Esophagus muscularis mucosa (tissue), 4 donors: ENCODE data around the gene GPC1. TPM values are rescaled to one million over a fixed set of nuclear protein-coding genes. Genes with fewer than 3 reads are reported as not detected.

Source experiments
- DNase-seq: peaks from one replicate; pipeline ENCODE4 v3.0.0-alpha.2; 2017; ENCODE audit errors: extremely low spot score
- H3K27ac ChIP-seq, 4 donors: fragments of 200-600 bp; sonication (generic); replicated peaks in 1 of 4; 1 replicate in 3 of 4; 2 replicates in 1 of 4; pipeline ENCODE4 v1.5.1; 2016 to 2019; ENCODE audit warnings: mild to moderate bottlenecking in 1 of 4
- H3K27me3 ChIP-seq, 4 donors: fragments of 200-600 bp; sonication (generic); one replicate each; pipeline versions ENCODE4 v1.5.1 to v1.6.0; 2016 to 2019
- H3K36me3 ChIP-seq, 4 donors: fragments of 200-600 bp; sonication (generic); one replicate each; pipeline ENCODE4 v1.5.1; 2016 to 2019
- H3K4me1 ChIP-seq, 4 donors: fragments of 200-600 bp; sonication (generic); one replicate each; pipeline ENCODE4 v1.5.1; 2016 to 2019
- H3K4me3 ChIP-seq, 4 donors: fragments of 200-600 bp; sonication (generic); 1 replicate in 2 of 4; 2 replicates in 2 of 4; pipeline ENCODE4 v1.5.1; 2016 to 2019; ENCODE audit warnings: mild to moderate bottlenecking in 4 of 4, moderate library complexity in 1 of 4
- H3K9me3 ChIP-seq, 4 donors: fragments of 200-600 bp; sonication (generic); 1 replicate in 3 of 4; 2 replicates in 1 of 4; pipeline ENCODE4 v1.5.1; 2016 to 2019
- CTCF ChIP-seq, 3 experiments: fragments of 200-600 bp in 2 of 3; fragments of 450-650 bp in 1 of 3; sonication (generic) in 2 of 3; IDR thresholded peaks; one replicate each; pipeline ENCODE4 v1.5.1; 2017 to 2019; ENCODE audit warnings: antibody characterized with exemption in 3 of 3, mild to moderate bottlenecking in 2 of 3, moderate library complexity in 1 of 3
- EP300 ChIP-seq: sonication (generic); formaldehyde crosslinking; IDR thresholded peaks from one replicate; pipeline ENCODE4 v1.6.1; 2017; ENCODE audit warnings: antibody characterized with exemption
- POLR2A ChIP-seq: fragments of 450-650 bp; IDR thresholded peaks from one replicate; pipeline ENCODE4 v1.6.1; 2017; ENCODE audit warnings: antibody characterized with exemption, moderate library complexity, mild to moderate bottlenecking, low read depth
- POLR2AphosphoS5 ChIP-seq, 2 donors: sonication (generic); formaldehyde crosslinking; IDR thresholded peaks; one replicate each; pipeline ENCODE4 v1.6.1; 2017; ENCODE audit warnings: antibody characterized with exemption in 2 of 2
- WGBS: methylation state at CpG from one replicate; pipeline ENCODE4 v1.1.5; 2018; 5-methylcytosine and 5-hydroxymethylcytosine counted together
- intact Hi-C: fragments of 100-400 bp; cut with DNase I; formaldehyde crosslinking; loops from one replicate; pipeline ENCODE4 v1.15.1; 2023
- total RNA-seq, 4 donors: library from RNA; depleted of rRNA; stranded (reverse); fragments of >200 nt; gene quantifications; one replicate each; pipeline versions ENCODE4 v1.1.0 to v1.2.1, GENCODE V29; 2016

GPC1 gene
- total RNA-seq, 4 donors from 2014 or later, result 29.1 to 71.5 (median 41.8) TPM

GRCh38 chr2:240418311-240418710, 17.2 kb upstream of the GPC1 start:
- Histone ChIP-seq H3K9me3 (peaks cover 0 to 25% (median 17%) of the 10 kb centered on the region in 4 donors), H3K4me3 (no peak overlapping the region), H3K27me3 (peaks cover 0 to 2% (median 0%) of the 10 kb centered on the region in 4 donors), H3K36me3 (no peaks in the 10 kb centered on the region), H3K27ac (no peak overlapping the region), H3K4me1 (no peaks in the 10 kb centered on the region)
- TF ChIP-seq CTCF (IDR thresholded peaks at IDR 0.05) (no peak), POLR2A (no peak), EP300 (no peak), POLR2AphosphoS5 (IDR thresholded peaks at IDR 0.05) (no peak)
- intact Hi-C loops, result no loop called here
- DNase-seq, result no peak
- WGBS, result 88% methylated on average over 1 of the region's 1 CpG

- H3K27me3 ChIP-seq, result no peaks in the 10 kb centered on the region
- no peaks in the 10 kb centered on the region for H3K4me1 ChIP-seq
- intact Hi-C loops, result no loop called here
- no peak for DNase-seq
- 100% methylated on average over 3 of the region's 7 CpGs for WGBS
- TF ChIP-seq EP300 (no peak), POLR2AphosphoS5 (IDR thresholded peaks at IDR 0.05) (no peak), POLR2A (no peak), CTCF (IDR thresholded peaks at IDR 0.05) (no peak)
- H3K9me3 ChIP-seq, result peaks cover 0 to 25% (median 17%) of the 10 kb centered on the region in 4 donors
- H3K36me3 ChIP-seq, result no peaks in the 10 kb centered on the region
- H3K27ac ChIP-seq, result no peak overlapping the region
- H3K4me3 ChIP-seq, result no peak overlapping the region
Measured at GRCh38 chr2:240419271-240419670, 16.2 kb upstream of the GPC1 start.

DNA sequence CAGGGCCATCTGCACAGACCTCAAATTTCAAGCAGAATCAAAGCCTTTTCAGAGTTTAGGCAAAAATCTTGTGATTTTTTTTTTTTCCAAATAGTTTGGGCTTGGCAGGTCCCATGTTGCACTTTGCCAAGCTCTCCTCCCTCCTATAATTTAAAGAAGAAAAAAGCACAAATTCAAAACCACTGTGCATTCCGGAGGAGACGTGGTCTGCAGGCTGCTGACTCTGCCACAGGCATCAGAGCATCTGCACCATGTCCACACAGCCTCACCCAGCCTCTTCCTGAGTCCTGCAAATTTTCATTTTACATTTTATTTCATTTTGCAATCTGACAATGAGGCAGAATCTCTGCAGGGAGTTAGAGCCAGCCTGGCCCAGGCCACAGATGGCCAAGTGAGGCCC, 15.7 kb upstream of the GPC1 start:
- no peaks in the 10 kb centered on the region for H3K4me1 ChIP-seq
- WGBS, result 76% methylated on average over 2 of the region's 2 CpGs
- no peaks in the 10 kb centered on the region for H3K27me3 ChIP-seq
- intact Hi-C loops, result no loop called here
- H3K27ac ChIP-seq, result no peak overlapping the region
- no peaks in the 10 kb centered on the region for H3K36me3 ChIP-seq
- no peak for DNase-seq
- TF ChIP-seq POLR2AphosphoS5 (IDR thresholded peaks at IDR 0.05) (no peak), POLR2A (no peak)
- no peak overlapping the region for H3K4me3 ChIP-seq
- H3K9me3 ChIP-seq, result peaks cover 0 to 25% (median 17%) of the 10 kb centered on the region in 4 donors

- Histone ChIP-seq H3K4me1 (no peaks in the 10 kb centered on the region), H3K27ac (no peak overlapping the region), H3K4me3 (no peak overlapping the region), H3K27me3 (peaks cover 0 to under 1% (median 0%) of the 10 kb centered on the region in 4 donors), H3K36me3 (no peaks in the 10 kb centered on the region), H3K9me3 (peaks cover 0 to 25% (median 17%) of the 10 kb centered on the region in 4 donors)
- intact Hi-C loops, result no loop called here
- DNase-seq, result no peak
- WGBS, result 73% methylated on average over 8 of the region's 18 CpGs
- no peak for TF ChIP-seq EP300
- no peak for TF ChIP-seq CTCF (IDR thresholded peaks at IDR 0.05)
- TF ChIP-seq POLR2A, result no peak
- no peak for TF ChIP-seq POLR2AphosphoS5 (IDR thresholded peaks at IDR 0.05)
Measured at GRCh38 chr2:240420206-240421104, 15.0 kb upstream of the GPC1 start.

- H3K27me3 ChIP-seq, result peaks cover 0 to 3% (median 0%) of the 10 kb centered on the region in 4 donors
- no peaks in the 10 kb centered on the region for H3K36me3 ChIP-seq
- no peak overlapping the region for H3K27ac ChIP-seq
- H3K4me1 ChIP-seq, result no peaks in the 10 kb centered on the region
- no peak overlapping the region for H3K4me3 ChIP-seq
- H3K9me3 ChIP-seq, result peaks cover 0 to 25% (median 17%) of the 10 kb centered on the region in 4 donors
- 100% methylated on average over 1 of the region's 3 CpGs for WGBS
- TF ChIP-seq EP300 (no peak), POLR2AphosphoS5 (IDR thresholded peaks at IDR 0.05) (no peak), POLR2A (no peak), CTCF (IDR thresholded peaks at IDR 0.05) (no peak)
- intact Hi-C loops, result no loop called here
- no peak for DNase-seq
Measured at GRCh38 chr2:240421381-240421780, 14.1 kb upstream of the GPC1 start.
